GM04503 (cell line): ENCODE data around the gene SPSB1.
A peak's percentile ranks its signal among the peaks of the same experiment; 100 is the strongest.

Experiments
- DNase-seq: peaks from one replicate; pipeline ENCODE4 v3.0.0-alpha.2; 2012; ENCODE audit warnings: low read depth

Gene SPSB1

DNA sequence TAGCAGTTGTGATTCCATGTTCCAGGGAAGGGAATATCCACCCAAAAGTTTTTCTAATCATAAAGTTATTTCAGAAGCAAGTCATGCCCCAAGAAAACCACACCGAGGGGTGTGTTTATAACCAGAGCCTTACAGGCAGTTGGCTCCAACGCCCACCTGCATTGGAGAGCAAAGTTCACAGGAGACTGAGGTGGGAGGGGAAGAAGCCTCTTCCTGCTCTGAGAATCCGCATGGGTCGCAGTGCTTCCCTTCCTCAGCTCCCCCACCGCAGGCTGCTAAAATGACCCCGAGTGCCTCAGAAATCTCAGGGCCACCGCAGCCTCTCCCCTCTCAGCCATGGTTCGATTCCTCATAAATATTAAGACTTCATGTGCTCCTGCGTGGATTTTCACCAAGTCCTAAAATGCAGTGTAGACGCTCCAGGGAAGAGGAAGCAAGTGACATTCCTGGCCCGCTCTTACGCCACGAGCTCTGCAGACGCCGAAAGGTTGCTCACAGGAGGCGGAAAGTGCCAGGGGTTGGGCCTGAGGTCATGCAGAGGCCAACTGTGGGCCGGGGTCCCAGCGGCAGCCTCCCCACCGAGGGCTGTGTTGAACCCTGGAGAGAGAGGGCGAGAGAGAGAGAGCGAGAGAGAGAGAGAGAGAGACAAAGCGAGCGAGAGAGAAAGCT lies 13.4 kb upstream of the SPSB1 start:
- DNase-seq: no peak

DNA sequence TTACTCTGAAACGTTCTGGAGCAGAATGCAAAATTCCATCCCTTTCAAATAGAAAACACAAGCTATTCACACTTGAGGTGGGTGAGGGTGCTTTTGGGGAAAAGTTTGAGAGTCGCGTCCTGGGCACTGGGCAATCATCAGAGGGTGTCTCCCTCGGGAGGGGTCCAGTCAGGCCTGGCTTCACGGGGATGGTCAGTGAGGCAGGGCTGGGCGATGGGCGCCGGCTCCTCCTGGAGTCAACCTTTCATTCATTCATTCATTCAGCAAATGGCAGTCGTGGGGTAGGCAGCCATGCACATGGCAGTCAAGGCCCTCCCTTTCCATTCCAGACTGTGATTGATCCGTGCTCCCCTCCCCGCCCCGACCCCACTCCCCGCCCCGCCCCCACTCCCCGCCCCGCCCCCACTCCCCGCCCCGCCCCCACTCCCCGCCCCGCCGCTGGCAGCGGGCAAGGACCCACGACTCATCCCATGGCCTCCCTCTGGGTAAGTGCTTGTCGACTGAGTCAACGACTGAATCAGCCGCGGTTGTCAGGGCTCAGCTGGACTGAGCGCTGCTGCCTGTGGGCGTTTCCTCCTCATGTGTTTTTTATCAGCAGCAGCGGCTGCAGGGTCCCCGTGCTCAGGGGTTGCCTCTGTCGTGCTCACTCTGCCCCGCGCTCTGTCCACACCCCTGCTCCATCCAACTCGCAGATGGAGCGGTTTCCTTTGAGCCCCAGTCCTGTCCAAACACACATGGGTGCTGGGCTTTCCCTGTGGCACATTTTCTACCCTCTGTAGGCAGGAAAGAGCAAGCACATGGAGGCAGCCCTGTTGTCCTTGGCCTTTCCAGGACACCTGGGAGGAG lies 12.5 kb upstream of the SPSB1 start:
- peak; percentile 69 for DNase-seq

DNA sequence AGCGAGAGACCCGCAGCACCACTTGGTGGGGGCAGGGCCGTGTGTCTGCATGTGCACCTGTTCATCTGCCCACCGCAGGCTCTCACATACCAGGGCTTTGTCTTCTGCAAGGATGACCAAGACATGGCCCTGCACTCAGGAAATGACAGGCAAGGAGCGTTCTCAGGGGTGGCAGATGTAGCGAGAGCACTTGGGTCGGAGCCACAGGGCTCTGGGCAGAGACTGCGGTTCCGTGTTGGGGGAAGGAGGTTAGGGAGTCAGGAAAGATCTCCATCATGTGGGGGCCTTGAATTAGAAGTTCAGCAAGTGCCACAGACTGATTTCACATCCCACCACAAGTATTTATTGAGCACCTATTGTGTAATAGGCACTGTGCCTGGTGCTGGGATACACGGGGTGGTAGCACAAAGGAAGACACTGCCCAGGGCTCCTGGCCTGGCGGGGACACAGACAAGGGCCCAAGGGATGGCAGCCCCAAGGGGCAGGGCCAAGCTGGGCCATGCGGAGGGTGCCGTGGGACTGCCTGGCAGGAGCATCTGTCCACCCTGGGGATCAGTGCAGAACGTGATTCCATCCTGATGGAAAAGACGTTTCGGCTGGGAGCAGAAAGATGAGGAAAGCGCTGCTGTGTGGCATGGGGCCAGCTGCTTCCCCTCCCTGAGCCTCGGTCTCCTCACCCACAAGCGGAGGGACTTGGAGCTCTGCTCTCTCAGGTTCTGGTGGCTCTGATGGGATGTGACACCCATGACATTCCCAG lies 11.4 kb upstream of the SPSB1 start:
- DNase-seq: peak; percentile 50

DNA sequence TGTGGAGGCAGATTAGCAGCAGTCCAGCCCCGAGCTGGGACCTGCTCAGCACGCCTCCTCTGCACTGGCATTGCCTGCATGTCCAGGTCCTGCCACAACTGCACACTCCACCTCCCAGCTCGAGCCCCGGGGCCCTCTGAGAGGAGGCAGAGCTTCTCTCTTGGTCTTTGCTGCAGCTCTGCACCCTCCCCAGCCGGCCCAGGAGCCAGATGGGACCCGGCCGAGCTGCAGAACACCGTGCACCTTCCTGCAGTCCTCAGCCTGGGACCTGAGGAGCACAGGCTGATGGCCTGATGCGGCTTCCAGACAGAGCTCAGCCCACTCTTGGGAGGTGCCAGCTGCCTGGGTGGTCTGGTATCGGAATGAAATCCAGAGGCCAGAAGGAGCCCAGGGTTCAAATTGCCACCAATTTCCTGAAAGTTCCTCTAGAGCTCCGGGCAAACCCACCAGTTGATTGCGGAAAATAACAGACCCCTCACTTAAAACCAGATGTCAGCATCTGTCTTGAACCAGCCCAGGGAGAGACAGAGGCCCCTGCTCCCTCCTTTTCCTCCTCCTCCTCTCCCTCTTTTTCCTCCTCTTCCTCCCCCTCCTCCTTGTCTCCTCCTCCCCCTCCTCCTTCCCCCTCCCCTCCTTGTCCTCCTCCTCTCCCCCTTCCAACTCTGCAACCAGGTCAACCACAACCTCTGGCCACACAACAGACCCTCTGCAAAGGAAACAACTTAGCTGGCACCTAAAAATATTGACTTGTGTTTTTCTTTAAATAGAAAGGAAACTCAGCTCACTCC lies 10.6 kb upstream of the SPSB1 start:
- DNase-seq: no peak

DNA sequence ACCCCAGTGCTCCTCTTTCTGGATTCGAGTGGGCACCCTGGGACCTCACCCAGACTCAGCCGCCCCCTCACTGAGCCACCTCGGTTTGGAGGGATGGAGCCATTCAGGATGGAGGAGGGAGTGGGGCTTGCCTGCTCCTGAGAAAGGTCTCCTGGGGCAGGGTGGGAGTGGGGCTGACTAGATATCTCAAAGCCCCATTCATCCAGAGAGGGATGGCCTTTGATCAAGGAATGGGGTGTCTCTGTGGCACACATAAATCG lies 10.1 kb upstream of the SPSB1 start:
- DNase-seq: no peak

DNA sequence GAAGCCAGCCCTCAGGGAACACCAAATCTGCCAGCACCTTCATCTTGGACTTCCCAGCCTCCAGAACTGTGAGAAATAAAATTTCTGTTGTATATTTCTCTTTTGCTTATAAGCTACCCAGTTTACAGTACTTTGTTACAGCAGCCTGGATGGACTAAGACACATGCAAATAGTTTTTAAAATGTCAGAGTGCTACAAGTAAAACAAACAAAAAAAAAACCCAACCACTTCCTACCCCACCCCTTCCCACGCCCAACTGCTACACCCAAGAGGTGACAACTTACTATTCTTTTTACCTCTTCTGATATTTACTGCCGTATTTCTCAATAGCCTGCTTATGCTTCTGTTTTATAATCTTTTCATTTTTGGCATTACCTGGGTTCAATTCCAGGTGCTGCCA lies 8.6 kb upstream of the SPSB1 start:
- DNase-seq: no peak

DNA sequence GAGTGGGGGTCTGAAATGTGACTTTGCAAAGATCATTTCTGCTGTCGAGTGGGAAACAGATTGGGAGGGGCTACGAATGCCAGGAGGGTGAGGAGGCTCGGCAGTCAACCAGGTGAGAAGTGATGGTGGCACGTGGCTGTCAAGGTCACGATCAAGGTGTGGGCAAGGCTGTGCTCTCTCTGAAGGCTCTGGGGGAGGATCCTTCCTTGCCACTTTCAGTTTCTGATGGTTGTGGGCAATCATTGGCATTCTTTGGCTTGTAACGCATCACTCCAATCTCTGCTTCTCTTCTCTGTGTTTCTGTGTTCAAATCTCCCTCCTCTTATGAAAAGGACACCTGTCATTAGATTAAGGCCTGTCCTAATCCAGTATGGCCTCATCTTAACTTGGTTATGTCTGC lies 6.1 kb upstream of the SPSB1 start:
- no peak for DNase-seq

DNA sequence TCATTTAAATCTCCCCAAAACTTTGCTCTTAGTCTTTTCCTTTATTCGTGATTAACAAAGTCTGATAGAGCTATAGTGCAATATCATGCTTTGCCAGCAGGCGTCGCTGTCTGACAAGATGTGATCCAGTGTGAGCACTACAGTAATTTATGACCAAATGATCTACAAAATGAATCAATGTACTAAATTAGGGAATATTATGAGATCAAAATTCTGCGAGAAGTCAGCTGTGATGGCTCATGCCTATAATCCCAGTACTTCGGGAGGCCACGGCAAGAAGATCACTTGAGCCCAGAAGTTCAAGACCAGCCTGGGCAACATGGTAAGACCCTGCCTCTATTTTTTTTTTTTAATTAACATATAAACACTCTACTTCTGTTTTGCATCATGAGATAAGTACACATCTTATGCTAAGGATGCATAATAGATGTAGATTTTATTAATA lies 3.6 kb upstream of the SPSB1 start:
- no peak for DNase-seq

DNA sequence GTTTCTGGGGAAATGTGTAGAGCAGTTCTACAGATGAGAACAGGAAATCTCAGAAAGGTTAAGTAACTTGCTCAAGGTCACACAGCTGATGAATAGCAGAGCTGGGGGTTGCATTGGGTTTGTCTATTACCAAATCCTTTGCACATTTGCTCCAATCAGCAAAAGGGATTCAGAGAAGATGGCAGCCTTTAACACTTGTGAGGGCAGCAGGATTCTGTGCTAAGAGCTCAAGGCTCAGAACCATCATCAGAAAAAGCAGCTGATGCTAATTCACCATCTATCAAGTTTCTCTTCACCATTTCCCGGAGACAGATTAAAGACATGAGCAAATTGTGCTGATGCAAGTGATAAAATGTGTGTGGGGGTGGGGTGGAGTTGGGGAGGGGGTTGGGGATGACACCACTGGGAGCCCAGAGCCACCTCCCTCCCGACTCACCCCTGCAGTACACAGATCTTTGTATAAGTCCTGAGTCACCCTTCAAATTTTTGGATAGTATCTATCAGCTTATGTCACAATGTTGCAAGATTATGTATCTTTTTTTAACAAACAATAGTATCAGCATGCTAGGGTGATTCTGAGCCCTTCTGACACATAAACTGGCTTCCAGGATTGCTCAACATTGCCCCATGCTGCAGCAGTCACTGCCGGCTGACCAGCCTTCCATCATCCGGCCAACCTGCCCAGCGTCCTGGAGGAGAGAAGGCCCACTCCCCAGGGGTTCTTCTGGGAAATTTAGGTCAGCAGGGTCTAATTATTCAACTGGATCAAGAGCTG lies 2.8 kb upstream of the SPSB1 start:
- DNase-seq: peak; percentile 85

DNA sequence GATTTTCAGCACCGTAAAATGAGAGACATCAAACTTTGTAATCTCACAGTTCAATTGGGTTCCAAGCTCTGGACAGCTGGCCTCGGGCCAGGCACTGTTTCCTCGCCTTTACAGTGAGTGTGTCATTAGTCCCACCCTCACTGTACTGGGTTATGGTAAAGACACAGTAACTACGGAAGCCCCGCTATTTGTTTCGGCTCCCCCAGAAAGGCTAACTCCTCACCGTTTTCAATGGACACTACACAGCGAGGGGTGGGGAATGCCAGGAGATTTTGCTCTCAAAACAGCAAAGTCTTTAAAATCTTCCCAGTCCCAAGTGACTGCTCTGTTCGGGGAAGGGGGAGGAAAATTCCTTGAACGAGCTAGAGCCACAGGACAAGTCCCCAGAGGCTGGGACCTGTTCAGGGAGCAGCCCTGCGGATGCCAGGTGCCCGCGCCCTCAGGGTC lies 757 bp upstream of the SPSB1 start:
- DNase-seq: no peak

DNA sequence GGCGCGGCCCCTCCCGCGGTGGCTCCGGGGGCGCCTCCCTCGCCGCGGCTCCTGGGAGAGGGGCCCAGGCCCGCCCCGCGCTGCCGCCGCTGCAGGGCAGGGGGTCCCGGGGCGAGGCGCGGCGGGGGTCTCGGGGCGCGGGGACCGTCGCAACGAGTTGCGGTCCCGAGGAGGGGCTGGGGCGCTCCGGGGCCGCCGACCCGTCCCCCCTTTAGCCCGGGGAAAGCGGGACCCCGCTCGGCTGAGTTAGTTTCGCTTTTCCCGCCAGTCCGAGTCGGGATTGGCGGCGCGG lies 493 bp downstream of the SPSB1 start:
- DNase-seq: no peak

DNA sequence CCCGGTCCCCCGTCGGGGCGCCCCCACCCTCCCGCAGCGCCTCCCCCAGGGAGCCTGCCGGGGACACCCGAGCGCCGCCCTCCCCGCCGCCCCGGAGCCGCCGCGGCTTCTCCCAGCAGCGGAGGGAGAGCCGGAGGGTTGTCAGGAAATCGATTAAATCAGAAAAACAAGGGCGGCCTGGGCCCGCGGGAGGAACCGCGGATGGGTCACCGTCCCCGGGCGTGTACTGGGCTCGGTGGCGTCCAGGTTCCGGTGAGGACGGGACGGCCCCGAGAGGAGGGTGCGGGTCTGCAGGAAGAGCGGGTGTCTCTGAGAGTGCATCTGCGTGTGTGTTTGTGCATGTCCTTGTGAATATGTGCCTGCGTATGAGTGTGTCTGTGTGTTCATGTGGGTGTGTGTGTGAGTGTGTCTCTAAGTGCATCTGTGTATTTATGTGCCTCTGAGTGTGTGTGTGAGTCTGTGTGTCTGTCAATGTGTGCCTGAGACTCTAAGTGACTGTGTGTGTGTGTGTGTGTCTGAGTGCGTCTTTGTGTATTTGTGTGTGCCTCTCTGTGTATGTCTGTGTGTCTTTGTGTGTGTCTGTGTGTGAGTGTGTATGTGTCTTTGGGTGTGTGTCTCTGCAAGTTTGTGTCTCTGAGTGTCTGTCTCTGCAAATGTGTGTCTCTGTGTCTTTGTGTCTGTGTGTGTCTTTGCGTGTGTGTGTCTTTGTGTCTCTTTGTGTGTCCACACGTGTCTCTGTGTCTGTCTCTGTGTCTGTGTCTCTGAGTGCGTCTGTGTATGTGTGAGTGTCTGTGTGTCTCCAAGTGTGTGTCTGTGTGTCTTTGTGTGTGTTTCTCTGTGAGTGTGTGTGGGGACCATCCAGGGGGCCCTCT lies 1.1 kb downstream of the SPSB1 start:
- DNase-seq: peak; percentile 34

DNA sequence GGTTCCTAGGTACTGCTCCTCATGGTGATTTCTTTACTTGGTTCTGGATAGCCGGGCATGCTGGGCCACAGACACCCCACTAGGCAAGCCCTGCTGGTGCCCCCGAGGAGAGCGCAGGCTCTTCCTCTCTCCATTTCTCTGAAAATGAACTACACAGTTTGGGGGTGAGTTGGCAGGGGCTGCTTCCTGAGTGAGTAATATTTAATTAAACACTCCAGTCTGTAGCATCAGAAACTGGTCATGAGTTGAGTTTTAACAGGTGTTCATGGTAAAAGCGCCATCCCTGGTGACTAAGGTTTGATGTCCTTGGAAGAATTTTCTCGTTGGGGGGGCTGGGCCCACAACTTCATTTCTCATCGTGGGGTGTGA lies 1.7 kb downstream of the SPSB1 start:
- peak; percentile 36 for DNase-seq

DNA sequence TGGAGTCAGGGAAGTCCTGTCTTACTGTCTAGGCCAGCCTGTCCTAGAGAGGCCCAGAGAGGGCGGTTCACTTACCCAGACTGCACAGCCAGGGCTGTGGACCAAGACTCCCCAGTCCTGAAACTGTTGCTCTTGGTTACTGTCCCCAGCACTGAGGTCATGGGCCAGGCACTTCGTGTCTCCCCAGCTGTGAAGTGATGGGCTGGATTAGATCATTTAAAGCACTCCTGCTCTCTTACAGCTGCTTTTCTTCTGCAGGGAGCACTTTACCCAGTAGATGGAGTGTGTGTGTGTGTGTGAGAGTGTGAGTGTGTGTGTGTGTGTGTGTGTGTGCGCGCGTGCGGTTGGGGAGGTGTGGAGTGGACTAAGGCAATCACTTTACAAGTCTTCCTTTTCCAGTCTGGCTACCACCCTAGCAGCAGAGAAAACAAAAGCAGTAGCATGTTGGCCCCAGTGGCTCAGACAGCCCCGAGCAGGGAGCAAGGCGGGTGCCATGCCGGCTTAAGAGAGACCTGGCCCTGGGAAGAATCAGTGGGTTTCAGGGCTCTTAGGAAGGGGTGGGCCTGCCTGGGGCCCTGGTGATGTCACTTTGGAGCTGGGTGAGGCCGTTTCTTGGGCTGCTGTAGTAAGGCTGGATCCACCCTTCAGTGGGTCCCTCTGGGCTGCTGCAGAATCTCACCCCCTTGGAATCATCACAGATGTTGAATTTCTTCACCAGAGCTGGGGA lies 2.4 kb downstream of the SPSB1 start:
- DNase-seq: peak; percentile 55

DNA sequence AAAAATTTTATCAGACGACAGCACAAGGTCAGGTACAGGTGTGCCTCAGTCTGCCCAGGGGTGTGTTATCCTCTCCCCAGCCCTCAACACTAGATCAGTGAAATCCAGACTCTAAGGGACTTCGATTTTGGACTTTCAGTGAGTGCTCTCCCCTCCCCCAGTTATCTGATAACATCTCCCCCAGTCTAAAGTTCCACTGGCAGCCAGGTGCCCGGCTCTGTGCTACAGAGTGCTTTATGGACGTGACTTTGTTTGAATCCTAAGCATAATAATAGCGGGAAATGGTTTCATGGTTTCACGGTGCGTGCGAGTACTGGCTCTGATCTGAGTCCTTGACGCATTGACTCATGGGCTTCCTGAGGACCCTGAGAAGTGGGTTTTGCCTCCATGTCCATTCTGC lies 3.2 kb downstream of the SPSB1 start:
- DNase-seq: no peak

DNA sequence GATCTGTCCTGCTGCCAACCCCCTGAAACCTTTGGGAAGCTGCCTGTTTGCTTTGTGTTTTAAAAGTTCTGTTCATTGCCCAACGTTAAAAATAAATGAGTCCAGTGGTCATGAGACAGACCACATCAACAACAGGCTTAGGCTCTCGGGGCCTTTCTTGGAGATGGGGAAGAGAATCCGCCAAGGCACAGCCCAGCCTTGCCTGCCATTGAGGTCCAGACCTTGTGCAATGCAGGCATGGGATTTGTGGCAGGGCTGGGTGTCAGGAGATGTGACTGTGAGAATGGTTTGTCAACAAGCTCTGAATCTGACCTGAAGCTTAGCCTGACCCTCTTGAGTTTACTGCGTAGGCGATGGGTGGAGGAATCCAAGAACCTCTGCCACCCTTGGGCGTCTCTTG lies 4.2 kb downstream of the SPSB1 start:
- no peak for DNase-seq

DNA sequence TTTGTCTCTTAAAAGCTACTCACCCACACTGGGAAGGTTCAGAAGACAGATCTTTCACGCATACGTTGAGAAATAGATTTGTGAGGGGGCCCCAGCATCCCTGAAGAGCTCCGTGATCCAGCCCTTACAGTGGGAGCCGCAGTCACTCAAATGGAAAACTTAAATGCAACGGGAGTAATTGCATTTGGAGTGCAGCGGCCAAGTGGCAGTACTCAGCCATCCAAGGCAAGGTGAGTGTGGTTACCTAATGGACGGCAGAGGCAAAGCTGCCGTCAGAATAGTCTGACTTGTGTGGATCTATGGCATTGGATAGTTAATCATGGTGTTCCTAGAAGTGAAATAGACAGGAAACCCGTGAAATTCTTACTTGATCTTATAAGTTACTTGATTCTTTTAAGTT lies 5.1 kb downstream of the SPSB1 start:
- no peak for DNase-seq

DNA sequence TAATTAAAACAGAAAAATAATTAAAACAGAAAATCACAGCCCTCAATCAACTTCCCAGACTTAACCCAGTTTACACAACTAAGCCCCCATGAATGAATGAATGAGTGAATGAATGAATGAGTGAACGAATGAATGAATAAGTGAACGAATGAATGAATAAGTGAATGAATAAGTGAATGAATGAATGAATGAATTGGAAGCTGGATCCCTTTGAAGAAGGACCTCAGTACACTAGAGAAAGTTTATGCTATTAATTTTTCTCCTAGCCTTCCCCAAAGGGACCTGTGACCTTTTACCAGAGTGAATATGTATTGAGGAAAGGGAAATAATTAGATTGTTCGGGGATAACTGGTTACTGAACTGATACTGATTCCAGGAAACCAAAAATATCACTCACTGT lies 5.6 kb downstream of the SPSB1 start:
- DNase-seq: no peak

DNA sequence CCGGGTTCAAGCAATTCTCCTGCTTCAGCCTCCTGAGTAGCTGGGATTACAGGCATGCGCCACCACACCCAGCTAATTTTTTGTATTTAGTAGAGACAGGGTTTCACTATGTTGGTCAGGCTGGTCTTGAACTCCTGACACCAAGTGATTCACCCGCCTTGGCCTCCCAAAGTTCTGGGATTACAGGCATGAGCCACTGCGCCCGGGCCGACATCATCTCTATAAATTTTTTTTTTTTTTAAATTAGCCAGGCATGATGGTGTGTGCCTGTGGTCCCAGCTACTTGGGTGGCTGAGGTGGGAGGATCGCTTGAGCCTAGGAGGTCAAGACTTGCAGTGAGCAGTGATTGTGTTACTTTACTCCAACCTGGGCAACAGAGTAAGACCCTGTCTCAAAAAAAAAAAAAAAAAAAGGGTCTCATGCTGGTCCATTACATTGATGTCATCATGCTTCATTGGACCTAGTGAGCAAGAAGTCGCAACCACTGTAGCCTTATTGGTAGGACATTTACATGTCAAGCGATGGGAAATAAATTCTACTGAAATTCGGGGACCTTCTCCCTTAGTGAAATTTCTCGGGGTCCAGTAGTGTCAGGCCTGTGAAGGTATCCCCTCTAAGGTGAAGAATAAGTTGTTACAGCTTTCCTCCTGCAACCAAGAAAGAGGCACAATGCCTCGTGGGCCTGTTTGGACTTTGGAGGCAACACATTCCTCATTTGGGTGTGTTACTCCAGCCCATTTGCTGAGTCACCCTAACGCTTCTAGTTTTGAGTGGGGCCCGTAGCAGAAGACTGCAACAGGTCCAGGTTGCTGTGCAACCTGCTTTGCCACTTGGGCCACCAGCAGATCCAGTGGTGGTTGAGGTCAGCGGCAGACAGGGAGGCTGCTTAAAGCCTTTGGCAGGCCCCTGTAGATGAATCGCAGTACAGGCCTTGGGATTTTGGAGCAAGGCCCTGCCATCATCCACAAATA lies 7.2 kb downstream of the SPSB1 start:
- DNase-seq: peak; percentile 46
